ENCODE measurements around the gene ACTR10.

The ACTR10 gene

DNA sequence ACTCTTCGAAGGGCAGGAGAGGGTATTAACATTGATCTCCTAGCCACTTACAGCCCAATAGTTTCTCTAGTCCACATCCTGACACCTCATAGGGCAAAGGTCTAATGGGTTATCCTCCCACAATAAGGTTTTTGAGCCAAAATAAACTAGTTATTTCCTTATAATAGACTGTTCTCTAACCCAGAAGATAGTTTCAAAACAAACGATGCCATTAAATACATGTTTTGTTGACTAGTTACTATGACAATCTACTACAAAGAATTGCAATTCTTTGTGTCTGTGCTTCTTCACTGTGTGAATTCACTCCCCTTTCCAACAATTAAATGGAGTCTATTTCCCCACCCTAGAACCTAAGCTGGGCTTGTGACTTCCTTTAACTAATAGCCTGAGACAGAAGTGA, 6.4 kb upstream of the ACTR10 start:
- no peak for TF ChIP-seq ZNF274 (IDR thresholded peaks at IDR 0.05; ENCODE audit: low read depth, low read length)
- H3K4me3 ChIP-seq (ENCODE audit: low read length), result no peak overlapping the region

DNA sequence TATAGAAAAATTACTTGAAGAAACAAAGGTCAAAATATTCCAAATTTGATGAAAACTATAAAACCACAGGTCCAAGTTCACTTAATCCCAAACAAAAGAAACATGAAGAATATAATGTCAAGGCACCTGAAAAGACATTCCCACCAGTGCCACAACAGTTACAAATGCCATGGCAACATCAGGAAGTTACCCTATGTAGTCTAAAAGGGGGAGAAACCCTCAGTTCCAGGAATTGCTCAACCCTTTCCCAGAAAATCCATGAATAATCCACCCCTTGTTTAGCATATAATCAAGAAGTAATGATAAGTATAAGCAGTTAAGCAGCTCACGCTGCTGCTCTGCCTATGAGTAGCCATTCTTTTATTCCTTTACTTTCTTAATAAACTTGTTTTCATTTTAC, 3.8 kb upstream of the ACTR10 start:
- no peak overlapping the region for H3K4me3 ChIP-seq (ENCODE audit: low read length)
- TF ChIP-seq ZNF274 (IDR thresholded peaks at IDR 0.05; ENCODE audit: low read depth, low read length), result no peak

DNA sequence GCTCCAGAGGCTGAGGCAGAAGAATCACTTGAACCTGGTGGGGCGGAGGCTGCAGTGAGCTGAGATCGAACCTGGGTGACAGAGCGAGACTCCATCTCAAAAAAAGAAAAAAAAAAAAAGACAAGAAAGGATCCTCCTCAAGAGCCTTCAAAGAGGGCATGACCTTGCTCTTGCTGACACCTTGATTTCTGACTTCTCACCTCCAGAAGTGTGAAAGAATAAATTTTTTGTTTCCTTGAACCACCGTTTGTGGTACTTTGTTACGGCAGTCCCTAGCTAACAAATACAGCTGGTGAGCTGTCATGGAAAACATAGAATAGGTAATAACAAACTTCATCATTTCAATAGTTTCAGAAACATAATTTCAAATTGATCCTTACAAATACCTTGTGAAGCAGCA, 1.9 kb upstream of the ACTR10 start:
- TF ChIP-seq ZNF274 (IDR thresholded peaks at IDR 0.05; ENCODE audit: low read depth, low read length), result no peak
- no peak overlapping the region for H3K4me3 ChIP-seq (ENCODE audit: low read length)

DNA sequence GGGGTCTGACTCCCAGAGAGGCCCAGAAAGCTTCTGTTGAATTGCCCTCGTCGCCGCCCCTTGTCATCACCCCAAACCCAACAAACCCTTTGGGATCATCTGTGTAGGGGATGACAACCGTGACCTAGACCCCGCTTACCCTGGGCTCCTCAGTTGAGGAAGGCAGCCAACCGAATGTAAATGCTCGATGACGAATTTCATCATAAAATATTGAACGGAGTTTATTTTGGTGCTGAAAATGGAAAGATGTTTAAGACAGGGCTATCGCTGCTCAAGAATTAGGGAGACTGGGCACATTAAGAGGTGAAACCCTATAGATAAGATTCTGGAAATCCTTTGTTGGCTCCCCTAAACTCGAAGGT, 512 bp downstream of the ACTR10 start:
- TF ChIP-seq ZNF274 (IDR thresholded peaks at IDR 0.05; ENCODE audit: low read depth, low read length), result no peak
- H3K4me3 ChIP-seq (ENCODE audit: low read length), result peak overlapping the region; percentile 96

DNA sequence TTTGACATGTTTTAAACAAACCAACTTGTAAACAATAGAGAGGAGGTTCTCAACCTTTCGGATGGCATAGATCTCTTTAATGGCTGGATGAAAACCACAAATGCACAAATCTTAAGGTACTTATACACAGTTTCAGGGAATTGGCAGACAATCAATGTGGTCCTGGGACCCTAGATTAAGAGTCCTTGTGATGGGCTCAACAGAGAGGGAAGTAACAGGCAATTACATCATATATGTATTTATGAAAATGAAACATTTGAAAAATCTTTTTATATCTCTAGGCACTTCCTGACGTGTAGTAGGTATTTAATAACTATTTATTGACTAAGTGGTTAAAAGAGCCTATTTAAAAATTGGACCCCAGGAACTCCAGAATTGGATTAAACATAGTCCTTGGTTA, 897 bp downstream of the ACTR10 start:
- no peak for TF ChIP-seq ZNF274 (IDR thresholded peaks at IDR 0.05; ENCODE audit: low read depth, low read length)
- peak overlapping the region; percentile 96 for H3K4me3 ChIP-seq (ENCODE audit: low read length)

DNA sequence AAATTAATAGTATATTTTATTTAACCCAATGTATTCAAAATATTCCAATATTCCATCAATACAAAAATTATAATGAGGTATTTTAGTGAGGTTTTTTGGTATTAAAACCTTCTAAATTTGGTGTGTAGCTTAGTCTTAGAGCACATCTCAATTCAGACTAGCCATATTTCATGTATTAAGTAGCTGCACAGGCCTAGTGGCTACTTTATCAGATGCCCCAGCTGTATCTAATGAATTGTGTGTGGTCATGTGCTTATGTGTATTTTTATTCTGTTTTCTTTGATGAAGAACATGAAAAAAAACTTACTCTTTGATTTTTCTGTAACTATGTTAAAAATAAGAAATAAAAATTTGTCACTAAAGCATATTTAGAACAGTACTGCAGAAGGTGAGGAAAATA, 13.2 kb downstream of the ACTR10 start:
- TF ChIP-seq ZNF274 (IDR thresholded peaks at IDR 0.05; ENCODE audit: low read depth, low read length), result no peak
- no peak overlapping the region for H3K4me3 ChIP-seq (ENCODE audit: low read length)

DNA sequence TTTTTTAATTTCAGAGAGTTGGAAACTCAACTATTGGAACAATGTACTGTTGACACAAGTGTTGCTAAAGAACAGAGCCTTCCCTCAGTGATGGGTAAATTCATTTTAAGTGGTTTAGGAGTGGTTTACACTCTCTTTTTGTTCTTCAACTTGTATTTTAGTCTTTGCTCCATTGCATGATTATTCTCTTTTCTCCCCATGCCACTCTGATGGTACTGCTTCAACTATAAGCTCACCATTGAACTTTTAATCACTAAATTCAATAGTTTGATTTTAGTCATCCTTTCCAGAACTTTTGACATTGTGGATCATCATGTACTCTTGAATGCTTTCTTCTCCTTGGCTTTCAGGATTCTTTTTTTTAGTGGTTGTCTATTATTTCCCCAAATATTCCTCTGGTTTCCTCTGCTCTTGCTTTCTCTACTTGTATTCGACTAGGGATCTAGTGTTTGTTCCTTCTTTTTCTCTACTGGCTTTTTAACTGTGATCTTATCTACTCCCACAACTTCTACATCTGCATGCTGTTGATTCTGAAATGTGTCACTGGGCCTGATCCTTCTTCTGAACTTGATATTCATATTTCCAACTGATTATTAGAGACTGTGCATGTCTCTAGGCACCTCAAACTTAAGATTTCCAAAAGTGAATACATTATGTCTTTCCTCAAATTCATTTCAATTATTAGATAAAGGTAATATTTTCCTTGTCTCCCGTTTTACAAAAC, 15.4 kb downstream of the ACTR10 start:
- H3K4me3 ChIP-seq (ENCODE audit: low read length), result no peak overlapping the region
- TF ChIP-seq ZNF274 (IDR thresholded peaks at IDR 0.05; ENCODE audit: low read depth, low read length), result no peak

DNA sequence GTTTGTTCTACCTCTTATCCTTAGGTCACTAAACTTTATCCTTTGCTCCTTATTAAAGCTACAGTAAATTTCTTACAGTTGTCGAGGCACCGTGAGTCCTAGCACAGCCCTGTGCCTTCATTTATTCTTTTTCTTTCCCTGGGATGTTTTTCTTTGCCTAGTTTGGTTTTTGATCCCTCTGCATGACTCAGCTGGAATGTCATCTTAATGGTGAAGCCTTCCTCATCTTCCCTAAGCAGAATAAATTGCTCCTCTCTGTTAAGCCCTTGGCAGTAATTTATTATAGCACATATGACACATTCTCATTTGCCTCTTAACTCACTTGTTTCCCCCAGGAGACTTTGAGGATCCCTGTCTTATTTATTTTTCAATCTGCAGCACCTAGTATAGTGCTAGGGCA, 16.6 kb downstream of the ACTR10 start:
- TF ChIP-seq ZNF274 (IDR thresholded peaks at IDR 0.05; ENCODE audit: low read depth, low read length), result no peak
- H3K4me3 ChIP-seq (ENCODE audit: low read length), result no peak overlapping the region

DNA sequence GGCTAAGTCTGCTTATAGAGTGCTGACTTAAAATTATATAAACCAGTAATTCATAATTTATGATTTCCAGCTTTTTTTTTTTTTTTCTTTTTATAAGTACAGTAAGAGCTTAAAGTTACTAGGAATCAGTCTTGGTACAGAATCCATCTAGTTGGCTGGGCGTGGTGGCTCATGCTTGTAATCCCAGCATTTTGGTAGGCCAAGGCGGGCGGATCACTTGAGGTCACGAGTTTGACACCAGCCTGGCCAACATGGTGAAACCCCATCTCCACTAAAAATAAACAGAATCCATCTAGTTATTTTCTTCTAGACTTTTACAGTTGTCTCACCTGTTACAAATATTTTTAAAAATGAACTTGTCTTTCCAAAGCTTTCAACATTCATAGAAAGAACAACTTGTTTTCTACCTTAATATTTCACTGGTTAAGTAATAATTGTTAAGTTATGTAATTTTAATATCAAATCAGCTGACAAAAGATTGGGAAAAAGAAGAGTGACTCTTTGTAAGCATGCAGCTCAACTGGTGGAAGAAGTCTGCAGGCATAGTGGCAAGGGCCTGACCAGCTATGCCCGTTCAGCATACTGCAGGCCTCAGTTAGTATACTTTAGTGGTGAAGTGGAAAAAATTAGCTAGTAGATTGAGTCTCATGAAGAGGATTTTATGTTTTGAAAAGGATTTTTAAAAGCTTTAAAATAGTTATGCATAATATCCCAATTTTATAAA, 27.3 kb downstream of the ACTR10 start:
- no peak for TF ChIP-seq ZNF274 (IDR thresholded peaks at IDR 0.05; ENCODE audit: low read depth, low read length)
- H3K4me3 ChIP-seq (ENCODE audit: low read length), result no peak overlapping the region

DNA sequence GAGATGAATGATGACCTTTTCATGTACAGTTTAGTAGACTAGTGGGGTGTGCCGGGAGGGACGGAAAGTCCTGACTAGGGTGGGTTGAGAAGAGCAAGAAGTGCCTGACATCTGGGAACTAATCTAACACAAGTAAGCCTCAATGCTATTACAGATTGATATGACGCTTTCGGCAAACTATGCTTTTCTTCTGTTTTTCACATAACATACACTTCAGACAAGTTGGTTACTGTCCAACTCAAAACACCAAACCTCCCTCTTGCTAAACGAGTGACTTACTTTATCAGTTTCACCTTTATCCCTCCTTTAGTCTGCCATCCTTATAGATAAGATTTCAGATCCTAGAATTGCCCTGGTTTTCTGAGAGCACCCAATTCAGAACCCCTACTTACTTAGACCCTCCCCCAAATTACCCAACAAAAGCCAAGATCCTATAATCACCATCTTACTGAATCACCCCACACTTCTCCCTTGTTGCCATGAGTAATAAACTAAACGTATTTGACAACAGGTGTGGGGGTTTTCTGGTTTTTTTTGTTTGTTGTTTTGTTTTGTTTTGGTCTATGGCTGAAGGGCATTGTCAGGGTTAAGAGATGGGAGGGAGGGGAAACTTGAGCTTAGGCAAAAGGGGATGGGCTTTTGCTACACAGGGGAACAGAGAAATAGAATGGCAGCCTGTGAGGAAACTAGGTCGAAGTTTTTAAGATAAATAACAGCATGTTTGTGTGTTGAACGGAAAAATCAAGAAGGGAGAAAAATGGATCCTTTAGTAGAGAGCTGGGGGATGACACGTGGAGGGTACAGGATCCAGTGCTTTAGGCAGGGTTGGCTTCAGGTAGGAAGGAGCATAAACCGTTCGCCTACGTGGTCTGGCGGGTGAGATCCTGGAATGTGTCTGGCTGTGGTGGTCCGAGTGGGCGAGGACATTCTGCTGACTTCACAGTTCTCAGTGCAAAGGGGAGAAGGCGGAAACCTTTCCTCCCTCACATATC, 38.6 kb downstream of the ACTR10 start:
- no peak for TF ChIP-seq ZNF274 (IDR thresholded peaks at IDR 0.05; ENCODE audit: low read depth, low read length)
- H3K4me3 ChIP-seq (ENCODE audit: low read length), result peak overlapping the region; percentile 99

DNA sequence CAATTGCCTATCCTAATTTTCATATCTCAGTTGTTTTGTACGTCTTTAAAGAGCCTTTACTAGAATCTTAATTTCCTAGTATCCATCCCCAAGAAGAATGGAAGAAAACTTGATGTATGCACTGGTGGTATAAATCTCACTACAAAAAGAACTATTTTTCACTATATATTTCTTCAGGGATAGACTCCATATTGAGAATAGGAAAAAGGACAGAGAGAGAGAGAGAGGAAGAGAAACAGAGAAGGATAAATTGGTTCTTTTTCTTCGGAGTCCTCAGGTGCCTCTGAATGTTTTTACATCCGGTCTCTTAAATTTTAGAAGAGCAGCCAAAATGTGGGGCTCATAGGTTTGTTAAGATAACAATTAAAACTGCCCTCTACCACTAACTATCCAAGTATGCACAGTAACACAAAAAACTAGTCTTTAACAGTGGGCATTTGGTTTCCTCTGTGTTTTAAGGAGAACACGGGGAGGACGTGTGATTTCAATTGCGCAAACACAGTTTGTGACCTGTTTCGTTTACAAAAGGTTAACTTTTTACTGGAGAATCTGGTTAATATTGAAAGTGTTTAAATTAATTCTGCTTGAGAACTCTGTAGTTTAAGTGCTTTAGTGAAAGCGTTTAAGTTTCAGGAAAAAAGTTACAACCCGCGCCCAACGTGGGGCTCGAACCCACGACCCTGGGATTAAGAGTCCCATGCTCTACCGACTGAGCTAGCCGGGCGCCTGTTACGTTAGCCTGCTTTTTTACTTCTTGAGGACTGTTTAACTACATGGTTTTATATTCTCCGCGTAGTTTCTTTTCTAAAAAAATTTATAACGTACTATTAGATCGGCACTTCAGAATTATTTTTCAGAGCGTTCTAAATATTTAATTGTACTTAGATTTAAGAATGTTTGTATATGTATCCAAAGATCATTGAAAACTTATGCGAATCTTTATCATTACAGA, 39.6 kb downstream of the ACTR10 start:
- no peak for TF ChIP-seq ZNF274 (IDR thresholded peaks at IDR 0.05; ENCODE audit: low read depth, low read length)

DNA sequence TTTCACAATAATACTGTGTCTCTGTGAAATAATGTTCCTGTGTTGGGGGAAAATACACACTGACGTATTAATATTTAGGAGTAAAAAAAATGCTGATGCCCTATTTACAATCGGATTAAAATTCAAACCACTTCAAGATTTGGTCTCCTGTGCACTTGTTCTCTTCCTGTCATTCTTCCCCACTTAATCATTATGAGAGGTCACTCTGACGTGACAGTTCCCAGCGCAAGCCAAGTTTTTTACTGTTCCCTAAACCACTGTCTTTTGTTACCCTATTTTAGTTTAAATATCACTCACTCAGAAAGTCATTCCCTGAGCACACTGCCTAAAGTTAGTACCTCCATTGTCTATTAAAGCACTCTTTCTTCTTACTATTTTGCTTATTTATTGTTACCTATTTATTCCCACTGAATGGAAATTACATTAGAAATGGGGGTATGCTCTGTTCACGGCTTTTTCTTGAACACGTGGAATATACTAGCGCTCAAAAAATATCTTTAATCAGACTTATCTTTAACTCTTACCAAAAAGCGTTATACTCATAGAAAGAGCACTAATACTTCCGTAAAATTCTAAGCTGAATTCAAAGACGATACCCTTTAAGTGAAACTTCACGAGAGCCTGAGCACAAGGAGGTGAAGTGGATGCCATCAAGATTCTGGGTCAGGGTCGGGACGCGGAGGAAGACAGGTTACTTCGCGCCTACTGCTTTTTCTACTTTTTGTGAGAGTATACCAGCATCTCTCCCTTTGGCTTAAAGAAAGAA, 44.0 kb downstream of the ACTR10 start:
- no peak for TF ChIP-seq ZNF274 (IDR thresholded peaks at IDR 0.05; ENCODE audit: low read depth, low read length)

More for the DNA sequence above, 39.6 kb downstream of the ACTR10 start:
- peak overlapping the region; percentile 99 for H3K4me3 ChIP-seq (ENCODE audit: low read length)

More for the DNA sequence above, 44.0 kb downstream of the ACTR10 start:
- H3K4me3 ChIP-seq (ENCODE audit: low read length), result peak overlapping the region; percentile 99
